HuH-7.5 (cell line): Measurements from ENCODE around the gene KLRF1.

ENCODE experiments used
- DNase-seq: peaks from one replicate; pipeline ENCODE4 v3.0.0; 2011; ENCODE audit warnings: low spot score

The KLRF1 gene, protein sequence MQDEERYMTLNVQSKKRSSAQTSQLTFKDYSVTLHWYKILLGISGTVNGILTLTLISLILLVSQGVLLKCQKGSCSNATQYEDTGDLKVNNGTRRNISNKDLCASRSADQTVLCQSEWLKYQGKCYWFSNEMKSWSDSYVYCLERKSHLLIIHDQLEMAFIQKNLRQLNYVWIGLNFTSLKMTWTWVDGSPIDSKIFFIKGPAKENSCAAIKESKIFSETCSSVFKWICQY

DNA sequence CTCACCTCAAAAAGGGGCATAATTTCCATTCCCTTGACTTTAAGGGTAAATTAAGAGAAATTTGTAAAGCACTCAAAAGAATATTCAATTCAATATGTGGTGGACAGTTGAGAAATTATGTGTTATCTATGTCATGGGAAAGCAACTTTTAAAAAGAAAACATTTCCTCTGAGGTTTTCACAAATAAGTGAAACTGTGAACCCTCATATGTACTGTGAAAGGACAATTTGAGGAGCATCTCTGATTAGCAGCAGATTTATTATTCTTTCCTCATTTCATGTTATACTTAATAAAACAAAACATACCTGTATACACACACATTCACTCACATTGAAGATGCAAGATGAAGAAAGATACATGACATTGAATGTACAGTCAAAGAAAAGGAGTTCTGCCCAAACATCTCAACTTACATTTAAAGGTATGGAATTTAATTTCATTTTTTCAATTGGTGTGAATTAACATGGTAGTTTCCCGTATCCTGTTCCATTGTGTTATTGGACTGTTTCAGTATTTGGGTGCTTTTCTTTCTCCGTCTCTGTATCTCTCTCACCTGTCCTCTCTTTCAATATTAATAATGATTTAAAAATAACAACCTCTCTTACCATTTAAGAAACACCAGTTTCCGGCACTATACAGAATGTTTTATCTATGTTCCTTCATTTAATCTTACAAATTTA lies at the start of gene KLRF1:
Gene KLRF1, plus strand, starts transcription at position 273 of the 680 bp plus-strand sequence. Its CDS starts 64 bp downstream, at position 337.
- no peak for DNase-seq

DNA sequence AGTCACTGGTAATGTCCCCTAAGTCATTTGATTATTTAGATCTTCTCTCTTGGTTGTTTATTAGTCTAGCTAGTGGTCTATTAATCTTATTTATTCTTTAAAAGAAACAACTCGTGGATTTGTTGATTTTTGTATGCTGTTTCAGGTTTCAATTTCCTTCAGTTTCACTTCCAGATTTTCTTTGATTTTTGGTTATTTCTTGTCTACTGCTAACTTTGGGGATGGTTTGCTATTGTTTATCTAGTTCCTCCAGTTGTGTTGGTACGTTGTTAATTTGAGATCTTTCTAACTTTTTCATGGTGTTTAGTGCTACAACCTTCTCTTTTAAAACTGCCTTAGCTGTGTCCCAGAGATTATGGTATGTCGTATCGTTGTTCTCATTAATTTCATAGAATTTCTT lies 48.1 kb upstream of the KLRF1 start:
- DNase-seq, result no peak

DNA sequence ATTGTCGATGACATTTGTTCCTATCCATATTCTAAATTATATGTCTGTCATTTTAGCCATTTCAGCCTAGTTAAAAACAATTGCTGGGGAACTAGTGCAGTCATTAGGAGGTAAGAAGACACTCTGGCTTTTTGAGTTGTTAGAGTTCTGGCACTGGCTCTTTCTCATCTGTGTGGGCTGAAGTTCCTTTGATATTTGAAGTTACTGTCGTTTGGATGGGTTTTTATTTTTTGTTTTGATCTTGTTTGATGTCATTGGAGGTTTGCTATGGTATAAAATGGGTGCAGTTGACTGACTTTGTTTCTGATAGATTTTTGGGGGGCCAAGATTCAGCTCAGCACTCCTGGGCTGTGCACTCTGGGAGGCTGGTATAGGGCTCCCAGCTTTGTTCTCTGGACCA lies 45.9 kb upstream of the KLRF1 start:
- DNase-seq, result no peak

DNA sequence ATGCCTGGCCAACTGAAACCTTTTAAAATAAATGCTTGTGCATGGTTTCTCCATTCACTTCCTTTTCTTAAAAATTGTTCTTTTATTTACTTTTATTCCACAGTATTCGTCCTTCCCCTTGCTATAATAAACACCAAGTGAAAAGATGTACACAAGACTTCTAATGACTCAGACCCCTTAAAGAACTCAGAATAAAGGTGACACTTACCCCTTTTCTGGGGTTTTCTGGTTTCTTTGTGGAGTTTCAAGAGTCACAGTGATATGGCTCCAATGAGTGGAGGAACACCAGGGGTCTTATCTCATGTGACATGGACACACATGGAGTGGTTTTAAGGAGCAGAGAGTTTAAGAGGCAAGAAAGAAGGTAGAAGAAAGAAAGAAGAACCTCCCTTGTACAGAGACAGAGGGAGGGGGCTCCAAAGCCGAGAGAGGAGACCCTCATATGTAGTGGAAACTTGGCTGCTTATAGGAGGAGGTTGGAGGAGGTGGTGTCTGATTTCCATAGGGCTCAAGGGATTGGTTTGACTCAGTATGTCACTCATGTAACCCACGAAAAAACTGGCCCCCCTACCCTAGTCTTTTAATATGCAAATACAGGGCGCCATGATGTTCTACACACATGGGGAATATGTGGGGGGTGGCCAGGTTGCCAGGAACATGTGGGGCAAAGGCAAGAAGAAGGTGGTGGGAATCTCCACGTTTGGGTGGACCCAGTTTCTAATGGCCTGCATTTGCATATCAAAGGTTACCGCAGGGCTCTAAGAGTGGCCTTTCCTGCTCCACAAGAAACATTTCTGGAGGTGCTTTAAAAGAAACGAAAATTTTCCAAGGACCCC lies 44.5 kb upstream of the KLRF1 start:
- DNase-seq, result no peak

DNA sequence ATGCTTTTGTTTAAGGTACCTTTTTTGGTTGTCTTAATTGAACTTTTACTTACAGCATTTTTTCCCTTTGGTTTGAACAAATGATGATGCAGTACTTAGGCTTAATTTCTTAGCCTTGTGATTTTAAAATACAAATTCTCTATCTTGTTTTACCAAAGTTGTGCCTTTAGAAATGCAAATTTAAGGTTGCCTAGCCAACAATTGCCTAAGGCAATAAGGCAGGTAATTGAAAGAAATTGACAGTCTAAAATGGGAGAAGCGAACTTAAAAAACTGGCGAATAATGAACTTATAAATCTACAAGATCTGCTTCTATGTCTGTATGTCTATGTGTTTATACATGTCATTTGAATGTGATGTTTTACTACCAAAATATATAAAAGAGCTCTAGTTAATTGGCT lies 43.0 kb upstream of the KLRF1 start:
- DNase-seq, result no peak

DNA sequence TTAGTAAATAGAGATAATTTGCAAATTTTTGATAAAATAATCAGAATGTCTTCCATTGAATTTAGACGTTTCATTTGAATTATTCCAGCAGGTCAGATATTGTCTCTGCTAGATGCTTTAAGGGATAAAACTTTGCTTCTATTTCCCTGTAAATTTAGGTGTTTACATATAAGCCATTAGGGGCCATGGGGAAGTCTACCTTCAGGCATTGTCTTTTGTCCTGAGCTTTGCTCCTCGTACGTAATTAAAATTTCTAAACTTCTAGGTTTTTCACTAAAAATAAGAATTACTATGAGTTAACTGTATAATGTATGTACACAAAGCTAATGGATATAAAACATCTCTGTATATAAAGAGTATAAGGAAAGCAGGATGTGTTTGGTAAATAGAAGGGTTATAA lies 42.5 kb upstream of the KLRF1 start:
- DNase-seq, result no peak

DNA sequence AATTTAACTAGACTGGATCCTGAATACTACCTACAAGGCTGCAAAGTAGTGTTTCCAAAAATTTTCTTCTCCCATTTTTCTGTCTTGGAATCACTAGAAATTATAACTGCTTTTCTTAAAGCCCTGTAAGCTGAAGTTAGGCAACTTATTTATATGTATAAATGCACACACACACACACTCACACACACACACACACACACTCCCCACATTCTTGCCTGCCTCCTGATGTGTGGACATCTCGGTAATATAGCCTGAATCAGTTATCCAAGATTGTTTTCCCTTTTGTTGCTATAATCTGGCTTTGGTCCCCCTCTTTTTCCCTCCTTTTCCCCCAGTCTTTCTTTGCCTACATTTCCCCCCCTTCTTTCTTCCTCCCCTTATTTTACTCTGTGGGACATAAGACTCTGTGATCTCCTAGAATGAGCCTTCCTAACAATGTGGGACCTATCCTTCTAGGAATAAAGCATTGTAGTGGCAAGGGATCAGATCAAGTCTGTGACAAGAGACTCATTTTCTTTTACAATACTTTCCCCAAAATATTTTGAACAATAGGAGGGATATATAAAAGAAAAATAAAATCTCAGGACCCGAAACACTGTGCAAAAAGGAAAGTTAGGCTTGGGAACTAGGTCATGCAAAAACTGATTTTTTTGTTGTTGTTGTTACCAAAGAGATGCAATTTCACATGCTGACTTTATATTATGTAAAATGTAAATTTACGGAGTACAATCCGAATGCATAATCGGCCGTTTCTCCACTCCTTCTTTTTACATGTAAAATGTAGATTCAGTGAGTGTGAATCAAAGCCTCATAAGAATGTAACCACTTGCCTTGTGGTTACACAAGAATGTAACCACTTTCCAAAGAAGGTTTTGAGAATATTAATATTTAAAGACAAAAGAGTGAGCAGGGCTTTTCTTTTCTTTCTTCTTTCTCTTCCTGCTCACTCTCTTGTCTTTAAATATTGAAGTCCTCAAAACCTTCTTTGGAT lies 40.3 kb upstream of the KLRF1 start:
- DNase-seq, result no peak

DNA sequence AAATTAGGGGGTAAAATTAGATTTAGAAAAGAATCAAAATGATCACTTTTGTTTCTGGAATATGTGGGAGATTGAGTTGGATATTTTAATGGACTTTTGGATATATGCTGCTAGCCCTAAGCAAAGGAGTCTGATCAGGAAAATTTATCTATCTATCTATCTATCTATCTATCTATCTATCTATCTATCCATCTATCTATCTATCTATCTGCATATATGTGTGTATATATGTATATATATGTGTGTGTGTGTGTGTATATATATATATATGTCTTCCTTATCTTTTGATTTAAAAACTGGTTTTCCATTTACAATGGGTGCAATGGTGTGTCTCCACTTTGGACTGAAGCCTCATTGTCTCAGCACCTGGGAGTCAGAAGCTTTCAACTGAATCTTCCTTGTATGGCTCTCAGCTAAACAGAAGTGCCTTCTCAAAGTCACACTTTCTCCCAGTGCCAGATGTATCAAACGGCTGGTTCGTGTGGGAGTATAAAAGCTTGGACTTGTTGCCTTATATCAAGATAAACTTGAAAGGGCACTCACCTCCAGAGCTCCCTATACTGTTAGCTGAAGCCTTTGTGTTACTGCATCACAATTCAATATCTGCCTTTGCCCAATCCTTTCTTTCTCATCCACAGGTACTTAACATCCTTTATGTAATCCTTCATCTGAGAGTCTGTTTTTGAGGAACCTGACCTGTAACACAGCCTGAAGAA lies 34.9 kb upstream of the KLRF1 start:
- DNase-seq, result no peak

DNA sequence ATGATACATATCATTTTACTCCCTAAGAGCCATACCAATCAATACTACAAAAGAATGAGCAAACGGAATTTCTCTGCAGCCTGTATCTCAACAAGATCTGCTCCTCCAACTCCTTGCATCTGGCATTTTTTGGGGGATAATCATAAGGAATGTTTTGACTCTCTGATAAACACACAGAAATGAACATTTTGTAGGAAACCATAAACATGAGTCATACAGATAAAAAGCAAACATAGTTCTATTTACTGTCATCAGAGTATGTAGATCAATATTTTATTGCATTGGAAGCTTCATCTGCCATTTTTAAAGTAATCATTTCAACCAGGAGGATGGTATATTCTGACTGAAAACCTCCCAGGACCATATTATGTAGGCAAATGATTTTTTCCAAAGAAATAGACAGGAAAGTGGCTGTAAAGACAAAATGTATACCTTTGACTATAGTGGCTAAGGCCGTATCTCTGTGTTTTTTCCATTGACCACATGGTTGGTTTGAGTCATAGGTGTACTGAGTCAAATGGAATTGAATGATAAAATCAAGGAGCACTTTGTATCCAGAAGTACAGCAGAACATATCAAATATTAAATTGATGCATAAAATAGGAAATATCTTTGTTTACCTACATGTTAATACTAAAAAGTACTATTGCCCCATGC lies 34.2 kb upstream of the KLRF1 start:
- no peak for DNase-seq

DNA sequence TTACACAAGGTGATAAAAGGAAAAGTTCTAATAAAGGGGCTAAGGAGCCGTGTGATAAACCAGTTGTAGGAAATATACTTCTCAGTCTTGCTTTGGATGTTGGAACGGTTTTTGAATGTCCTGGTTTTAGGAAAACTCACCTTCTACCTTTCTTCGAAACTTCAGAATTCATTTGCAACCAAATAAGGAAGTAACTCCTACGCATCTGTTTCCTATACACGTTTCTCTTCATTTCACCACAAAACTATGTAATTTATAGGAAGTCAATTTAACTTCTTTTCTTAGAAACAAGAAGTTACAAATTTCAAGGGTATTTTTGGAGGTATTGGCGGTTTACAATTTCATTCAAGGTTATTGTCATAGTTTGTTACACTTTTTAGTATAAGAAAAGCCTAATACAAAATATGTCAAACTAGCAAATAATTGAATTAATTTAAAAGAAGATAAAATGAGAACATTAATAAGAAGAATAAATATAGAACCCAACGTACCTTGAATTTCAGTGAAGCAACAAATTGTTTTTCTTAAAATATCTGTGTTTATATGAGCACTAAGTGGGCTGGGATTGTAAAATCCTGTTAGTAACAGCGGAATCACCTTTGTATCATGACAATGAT lies 33.4 kb upstream of the KLRF1 start:
- no peak for DNase-seq

DNA sequence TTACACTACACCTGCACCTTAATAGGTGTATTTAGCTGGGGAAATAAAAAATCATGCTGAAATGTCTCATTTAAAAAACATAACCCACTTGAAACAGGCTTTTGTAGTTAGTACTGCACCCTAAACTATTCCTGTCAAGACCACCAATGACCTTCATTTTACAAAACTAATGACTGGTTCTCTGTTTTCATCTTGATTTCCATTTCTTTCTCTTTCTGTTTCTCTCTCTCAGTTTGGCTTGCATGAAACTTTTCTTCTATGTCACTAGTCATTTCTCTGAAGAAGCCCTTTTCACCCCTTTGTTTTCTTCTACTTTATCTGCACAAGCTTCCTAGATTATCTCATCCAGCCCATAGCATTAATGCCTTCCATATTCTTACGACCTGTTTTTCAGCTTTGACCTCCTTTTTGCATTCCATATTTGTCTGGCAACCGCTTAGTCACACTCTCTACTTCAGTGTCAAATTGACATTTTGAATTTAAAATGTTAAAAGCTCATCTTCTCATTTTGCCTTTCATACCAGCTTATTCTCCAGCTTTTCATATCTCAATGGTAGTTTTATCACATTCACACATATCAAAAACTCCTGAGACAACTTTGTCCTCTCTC lies 32.7 kb upstream of the KLRF1 start:
- no peak for DNase-seq

DNA sequence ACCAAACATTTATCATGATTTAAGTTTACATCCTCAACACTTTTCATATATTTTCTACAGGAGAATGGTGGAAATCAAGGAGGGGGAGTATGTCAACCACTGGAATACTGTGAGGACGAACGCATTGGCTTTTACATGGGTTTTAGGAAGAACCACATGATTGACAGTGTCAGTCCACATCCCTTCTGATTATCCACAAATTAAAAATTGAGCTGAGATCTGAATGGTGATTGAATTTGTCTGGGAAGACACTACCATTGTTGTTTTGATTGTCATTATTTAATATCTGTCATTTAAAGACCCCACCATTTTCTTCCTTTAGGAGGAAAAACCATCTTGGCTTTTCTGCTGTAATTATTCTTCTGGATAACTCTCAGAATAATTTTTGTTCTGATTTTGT lies 31.3 kb upstream of the KLRF1 start:
- no peak for DNase-seq

DNA sequence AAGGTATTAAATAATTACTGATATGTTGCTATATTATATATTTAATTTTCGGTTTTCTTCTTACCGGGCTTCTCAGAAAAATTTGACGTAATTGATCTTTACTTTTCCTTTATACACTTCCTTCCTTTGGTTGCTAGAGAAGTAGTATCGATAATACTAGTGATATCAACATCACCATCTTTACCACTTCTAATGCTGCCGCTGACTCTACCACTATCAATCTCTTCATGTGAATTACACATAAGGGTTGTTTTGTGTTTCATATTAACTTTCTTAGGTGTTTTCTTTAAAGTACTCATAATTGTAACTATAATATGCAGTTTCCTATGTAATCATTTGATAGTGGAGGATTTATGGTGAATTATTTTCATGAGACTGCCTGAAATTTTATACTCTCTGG lies 30.9 kb upstream of the KLRF1 start:
- DNase-seq, result no peak

DNA sequence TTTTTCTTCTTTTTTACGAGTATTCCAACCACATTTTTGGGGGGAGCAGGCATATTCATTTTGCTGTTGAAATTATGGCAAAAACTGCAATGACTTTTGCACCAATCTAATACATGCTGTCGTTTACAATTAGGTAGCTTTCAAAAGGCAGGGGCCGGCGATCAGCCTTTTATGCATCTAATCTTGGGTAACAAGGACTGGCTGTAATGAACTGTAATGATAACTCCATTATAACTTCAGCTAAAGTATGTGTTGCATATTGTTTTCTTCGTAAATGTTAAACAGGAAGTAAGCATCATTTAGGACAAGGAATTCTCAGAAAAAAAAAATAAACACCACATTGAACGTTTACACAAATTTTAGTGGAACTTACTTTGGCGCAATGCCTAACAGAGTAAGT lies 30.3 kb upstream of the KLRF1 start:
- no peak for DNase-seq

DNA sequence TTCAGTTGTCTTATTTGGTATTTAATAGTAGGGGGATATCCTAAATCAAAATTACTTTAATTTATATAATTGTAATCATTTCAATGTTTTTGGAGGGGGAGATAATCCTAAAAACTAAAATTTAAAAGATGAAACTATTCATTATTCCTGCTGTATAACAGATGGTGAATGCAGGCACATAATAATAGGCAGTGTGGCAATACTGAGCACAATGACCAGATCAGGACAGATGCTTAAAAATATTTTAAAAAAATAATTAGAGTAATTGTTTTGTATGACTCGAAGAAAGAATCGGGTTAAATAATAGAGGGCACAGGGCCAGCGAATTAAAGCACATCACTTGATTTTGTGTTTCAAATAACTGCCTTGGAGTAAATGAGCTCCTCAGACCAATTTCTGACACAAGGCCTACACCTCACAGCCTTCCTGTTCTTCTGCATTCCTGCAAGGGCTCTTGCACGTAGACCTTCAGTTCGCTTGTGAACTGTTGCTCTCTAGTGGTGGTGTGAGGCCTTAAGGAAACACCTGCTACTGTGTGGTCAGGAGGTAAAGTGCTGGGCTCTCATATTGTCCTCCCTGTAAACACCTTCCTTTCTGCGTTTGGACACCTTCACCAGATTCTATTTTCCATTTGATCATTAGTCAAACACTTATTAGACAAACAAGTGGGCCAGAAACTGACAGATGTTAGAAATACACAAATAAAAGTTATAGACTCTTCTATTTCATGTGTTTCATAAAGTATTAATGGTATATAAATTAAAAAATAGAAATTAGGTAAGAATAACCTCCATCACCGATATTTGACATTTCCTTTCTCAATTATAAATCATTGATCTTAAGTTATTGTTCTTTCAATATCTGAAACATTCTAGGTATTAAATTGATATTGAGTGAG lies 29.3 kb upstream of the KLRF1 start:
- DNase-seq, result no peak

DNA sequence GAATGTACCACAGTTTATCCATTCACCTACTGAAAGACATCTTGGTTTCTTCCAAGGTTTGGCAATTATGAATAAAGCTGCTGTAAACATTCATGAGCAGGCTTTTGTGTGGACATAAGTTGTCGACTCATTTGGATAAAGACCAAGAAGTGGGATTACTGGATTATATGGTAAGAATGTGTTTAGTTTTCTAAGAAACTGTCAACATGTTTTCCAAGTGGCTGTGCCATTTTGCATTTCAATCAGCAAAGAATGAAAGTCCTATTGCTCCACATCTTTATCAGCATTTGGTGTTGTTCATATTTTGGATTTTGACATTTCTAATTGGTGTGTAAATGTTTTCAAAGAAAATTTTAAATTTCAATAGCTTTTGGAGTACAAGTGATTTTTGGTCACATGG lies 27.3 kb upstream of the KLRF1 start:
- no peak for DNase-seq

DNA sequence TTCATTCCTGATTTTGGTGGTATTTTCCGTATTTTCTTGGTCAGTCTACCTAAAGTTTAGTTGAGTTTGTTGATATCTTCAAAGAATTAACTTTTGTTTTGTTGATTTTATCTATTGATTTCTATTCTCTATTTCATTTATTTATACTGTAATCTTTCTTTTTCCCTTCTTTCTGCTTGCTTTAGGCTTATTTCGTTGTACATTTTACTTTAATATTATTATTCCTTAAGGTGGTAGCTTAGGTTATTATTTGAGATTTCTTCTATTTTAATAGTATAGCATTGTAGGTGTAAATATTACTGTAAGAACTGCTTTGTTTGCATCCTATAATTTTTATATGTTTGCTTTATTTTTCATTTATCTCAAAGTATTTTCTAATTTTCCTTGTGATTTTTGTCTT lies 21.4 kb upstream of the KLRF1 start:
- DNase-seq, result no peak

DNA sequence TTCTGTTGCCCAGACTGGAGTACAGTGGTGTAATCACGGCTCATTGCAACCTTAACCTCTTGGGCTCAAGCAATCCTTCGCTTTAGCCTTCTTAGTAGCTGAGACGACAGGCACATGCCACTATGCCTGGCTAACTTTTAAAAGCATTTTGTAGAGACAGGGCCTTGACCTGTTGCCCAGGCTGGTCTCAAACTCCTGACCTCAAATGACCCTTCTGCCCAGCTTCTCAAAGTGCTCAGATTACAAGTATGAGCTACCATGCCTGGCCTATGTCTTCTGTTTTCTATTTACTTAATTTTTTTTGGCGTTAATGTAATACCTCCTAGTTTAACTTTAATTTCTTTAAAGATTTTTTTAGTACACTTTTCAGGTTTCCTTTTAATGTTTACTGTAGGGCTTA lies 20.6 kb upstream of the KLRF1 start:
- DNase-seq, result no peak

DNA sequence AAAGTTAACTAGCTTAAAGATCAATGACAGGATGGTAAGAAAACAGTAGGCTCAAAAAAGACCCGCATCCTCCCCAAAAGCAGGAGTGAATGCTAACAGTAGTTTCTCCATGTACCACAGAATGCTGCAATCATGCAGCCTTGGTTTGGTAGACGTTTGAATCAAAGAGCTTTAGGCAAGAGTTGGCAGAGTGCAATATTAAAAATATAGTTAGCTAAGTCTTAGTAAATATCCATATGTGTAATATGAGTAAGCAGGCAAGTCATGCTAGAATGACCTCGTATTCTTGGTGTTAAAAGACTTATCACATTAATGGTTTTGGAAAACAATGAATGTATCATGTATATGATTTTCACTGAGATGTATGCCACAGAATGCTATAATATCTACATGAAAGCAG lies 18.8 kb upstream of the KLRF1 start:
- no peak for DNase-seq
